ENCODE results near the gene UTS2B.

Gene UTS2B

GRCh38 chr3:191320316-191320715 lies 10.0 kb downstream of the UTS2B start:
- DNase-seq: no peak

GRCh38 chr3:191316876-191317603 lies 13.3 kb downstream of the UTS2B start:
- no peak for DNase-seq

- no peak for DNase-seq
Observed at GRCh38 chr3:191314109-191314728, 16.1 kb downstream of the UTS2B start.

GRCh38 chr3:191313296-191313695 lies 17.0 kb downstream of the UTS2B start:
- no peak for DNase-seq

- no peak for DNase-seq
Observed at GRCh38 chr3:191307341-191307740, 23.0 kb downstream of the UTS2B start.

- no peak for DNase-seq
Observed at GRCh38 chr3:191306428-191306827, 23.9 kb downstream of the UTS2B start.

GRCh38 chr3:191303596-191303995 lies 26.7 kb downstream of the UTS2B start:
- no peak for DNase-seq

GRCh38 chr3:191302451-191302850 lies 27.9 kb downstream of the UTS2B start:
- no peak for DNase-seq

- no peak for DNase-seq
Observed at GRCh38 chr3:191301782-191302411, 28.4 kb downstream of the UTS2B start.

- no peak for DNase-seq
Observed at GRCh38 chr3:191301017-191301416, 29.3 kb downstream of the UTS2B start.

- DNase-seq: no peak
Observed at GRCh38 chr3:191300422-191300821, 29.9 kb downstream of the UTS2B start.

- DNase-seq: no peak
Observed at GRCh38 chr3:191298846-191299245, 31.5 kb downstream of the UTS2B start.

GRCh38 chr3:191296041-191296541 lies 34.2 kb downstream of the UTS2B start:
- no peak for DNase-seq

- DNase-seq: no peak
Observed at GRCh38 chr3:191294291-191294690, 36.0 kb downstream of the UTS2B start.

GRCh38 chr3:191292243-191293015 lies 37.9 kb downstream of the UTS2B start:
- DNase-seq: no peak

GRCh38 chr3:191290311-191291025 lies 39.9 kb downstream of the UTS2B start:
- no peak for DNase-seq

- DNase-seq: no peak
Observed at GRCh38 chr3:191283400-191283799, 46.9 kb downstream of the UTS2B start.

- no peak for DNase-seq
Observed at GRCh38 chr3:191282251-191283185, 47.8 kb downstream of the UTS2B start.

GRCh38 chr3:191280882-191281281 lies 49.4 kb downstream of the UTS2B start:
- DNase-seq: no peak

- DNase-seq: no peak
Observed at GRCh38 chr3:191280111-191280510, 50.2 kb downstream of the UTS2B start.

- no peak for DNase-seq
Observed at GRCh38 chr3:191275751-191276150, 54.6 kb downstream of the UTS2B start.

All from NCI-H187 treated with DMSO at 0.1 percent for 48 hours (cell line).